H1 (cell line): ENCODE measurements around the gene UPF1.

ENCODE experiments used
- CTCF ChIP-seq, 3 experiments: IDR thresholded peaks; 1 replicate in 2 of 3; 2 replicates in 1 of 3; pipeline versions ENCODE4 v1.5.1 to v1.6.1; 2011; ENCODE audit warnings: low read length in 3 of 3, mild to moderate bottlenecking in 3 of 3, inconsistent platforms in 2 of 3, low read depth in 1 of 3, moderate library complexity in 1 of 3; ENCODE audit not compliant: insufficient read depth in 1 of 3; ENCODE audit errors: control extremely low read depth in 1 of 3
- FOSL1 ChIP-seq: IDR thresholded peaks from 2 replicates; pipeline ENCODE4 v1.6.1; 2011; ENCODE audit warnings: mild to moderate bottlenecking, low read depth, low read length, moderate library complexity; ENCODE audit not compliant: insufficient read depth
- KDM1A ChIP-seq: fragments of 200-600, 300-600 bp; sonication (generic); IDR thresholded peaks from 2 replicates; pipeline ENCODE4 v1.7.1; 2016; ENCODE audit warnings: mild to moderate bottlenecking, low read length, borderline replicate concordance
- PHF8 ChIP-seq: fragments of 200-600 bp; sonication (generic); conservative IDR thresholded peaks from 2 replicates; pipeline ENCODE4 v1.7.1; 2012; ENCODE audit warnings: low read depth, mild to moderate bottlenecking, inconsistent platforms, low read length, moderate library complexity
- POLR2AphosphoS5 ChIP-seq: IDR thresholded peaks from 2 replicates; pipeline ENCODE4 v1.6.1; 2011; ENCODE audit warnings: low read depth, low read length
- RXRA ChIP-seq: IDR thresholded peaks from 2 replicates; pipeline ENCODE4 v1.6.1; 2011; ENCODE audit warnings: low read depth, mild to moderate bottlenecking, low read length, moderate library complexity; ENCODE audit not compliant: insufficient read depth
- SIX5 ChIP-seq: IDR thresholded peaks from 2 replicates; pipeline ENCODE4 v1.6.1; 2011; ENCODE audit warnings: mild to moderate bottlenecking, low read depth, low read length
- TAF1 ChIP-seq: IDR thresholded peaks from 2 replicates; pipeline ENCODE4 v1.6.1; 2011; ENCODE audit warnings: mild to moderate bottlenecking, low read depth, low read length
- USF2 ChIP-seq: IDR thresholded peaks from 2 replicates; pipeline ENCODE4 v1.6.1; 2011; ENCODE audit warnings: low read length, improper control_type of control experiment

- no peak for TF ChIP-seq SIX5
- TF ChIP-seq RXRA: no peak
- no peak for TF ChIP-seq USF2
- TF ChIP-seq CTCF (IDR thresholded peaks at IDR 0.05; ENCODE audit: control extremely low read depth in 1 of 3, insufficient read depth in 1 of 3, low read depth in 1 of 3, low read length in 3 of 3): no peak
- TF ChIP-seq FOSL1: no peak
- no peak for TF ChIP-seq KDM1A
- TF ChIP-seq POLR2AphosphoS5: no peak
- TF ChIP-seq TAF1: no peak
- no peak for TF ChIP-seq PHF8
Measured at GRCh38 chr19:18783958-18784785, 47.6 kb upstream of the UPF1 start.
